GM20000 (cell line): ENCODE measurements around the gene FGD2.

ENCODE experiments used
- DNase-seq: peaks from one replicate; pipeline ENCODE4 v3.0.0; 2012; ENCODE audit warnings: low spot score
- TF ChIP-seq, protein P1 (sequence below): IDR thresholded peaks from 2 replicates; pipeline ENCODE4 v1.5.1; 2012; ENCODE audit warnings: mild to moderate bottlenecking, control low read depth; ENCODE audit errors: extremely low read depth, missing control alignments

FGD2 gene

DNA sequence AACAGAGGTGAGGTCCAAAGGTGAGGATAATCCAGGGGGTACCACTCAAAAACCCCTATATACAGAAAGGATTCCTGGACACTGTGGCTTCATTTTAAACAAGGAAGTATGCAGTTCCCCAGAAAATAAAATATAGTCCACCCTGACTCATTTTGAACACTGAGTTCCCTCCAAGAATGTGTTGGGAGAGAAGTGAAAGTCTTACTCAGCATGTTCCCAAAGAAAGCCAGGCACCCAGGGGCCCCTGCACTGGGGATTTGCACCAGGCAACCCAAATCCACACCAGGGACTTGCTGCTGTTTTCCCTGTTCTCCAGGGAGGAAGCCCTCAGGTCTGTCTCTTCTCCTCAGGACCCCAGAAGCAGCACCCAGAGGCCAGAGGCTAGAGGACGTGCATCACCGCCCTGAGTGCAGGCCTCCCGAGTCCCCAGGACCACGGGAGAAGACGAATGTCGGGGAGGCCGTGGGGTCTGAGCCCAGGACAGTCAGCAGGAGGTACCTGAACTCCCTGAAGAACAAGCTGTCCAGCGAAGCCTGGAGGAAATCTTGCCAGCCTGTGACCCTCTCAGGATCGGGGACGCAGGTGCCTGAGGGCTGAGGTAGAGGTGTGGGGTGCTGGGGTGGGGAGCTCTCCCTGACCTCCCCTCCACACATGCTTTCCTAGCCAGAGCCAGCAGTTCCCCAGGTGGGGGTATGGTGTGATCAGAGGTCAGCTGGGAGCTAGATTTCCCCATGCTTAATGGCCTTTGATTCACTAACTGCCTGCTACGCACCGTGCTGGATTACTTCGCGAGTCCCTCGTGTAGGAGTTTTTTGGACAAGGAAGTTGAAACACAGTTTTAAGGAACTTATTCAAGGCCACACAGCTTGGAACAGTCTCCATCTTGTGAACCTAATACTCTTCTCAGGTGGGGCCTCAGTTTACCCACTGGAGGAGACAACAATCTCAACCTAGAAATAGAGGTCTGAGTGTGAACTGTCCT, 3.3 kb downstream of the FGD2 start:
- DNase-seq, result no peak
- TF ChIP-seq, protein P1, sequence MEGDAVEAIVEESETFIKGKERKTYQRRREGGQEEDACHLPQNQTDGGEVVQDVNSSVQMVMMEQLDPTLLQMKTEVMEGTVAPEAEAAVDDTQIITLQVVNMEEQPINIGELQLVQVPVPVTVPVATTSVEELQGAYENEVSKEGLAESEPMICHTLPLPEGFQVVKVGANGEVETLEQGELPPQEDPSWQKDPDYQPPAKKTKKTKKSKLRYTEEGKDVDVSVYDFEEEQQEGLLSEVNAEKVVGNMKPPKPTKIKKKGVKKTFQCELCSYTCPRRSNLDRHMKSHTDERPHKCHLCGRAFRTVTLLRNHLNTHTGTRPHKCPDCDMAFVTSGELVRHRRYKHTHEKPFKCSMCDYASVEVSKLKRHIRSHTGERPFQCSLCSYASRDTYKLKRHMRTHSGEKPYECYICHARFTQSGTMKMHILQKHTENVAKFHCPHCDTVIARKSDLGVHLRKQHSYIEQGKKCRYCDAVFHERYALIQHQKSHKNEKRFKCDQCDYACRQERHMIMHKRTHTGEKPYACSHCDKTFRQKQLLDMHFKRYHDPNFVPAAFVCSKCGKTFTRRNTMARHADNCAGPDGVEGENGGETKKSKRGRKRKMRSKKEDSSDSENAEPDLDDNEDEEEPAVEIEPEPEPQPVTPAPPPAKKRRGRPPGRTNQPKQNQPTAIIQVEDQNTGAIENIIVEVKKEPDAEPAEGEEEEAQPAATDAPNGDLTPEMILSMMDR, result no peak

DNA sequence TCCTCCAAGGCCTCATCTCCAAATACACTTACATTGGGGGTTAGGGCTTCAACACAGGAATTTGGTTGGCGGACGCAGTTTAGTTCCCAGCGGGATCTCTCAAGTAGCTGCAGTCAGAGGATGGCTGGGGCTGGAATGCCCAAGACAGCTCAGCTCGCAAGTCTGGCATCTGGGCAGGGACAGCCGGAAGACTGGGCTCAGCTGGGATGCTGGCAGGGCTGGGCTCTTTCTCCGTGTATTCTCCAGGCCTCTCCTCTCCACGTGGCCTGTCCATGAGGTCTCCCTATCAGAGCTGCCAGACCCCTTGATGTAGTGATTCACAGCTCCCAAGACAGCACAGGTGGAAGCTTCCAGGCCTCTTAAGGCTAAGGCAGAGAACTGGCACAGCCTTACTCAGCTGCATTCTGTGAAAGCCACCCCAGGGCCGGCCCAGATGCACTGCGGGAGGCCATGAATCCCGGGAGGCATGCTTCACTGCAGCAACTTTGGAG, 5.0 kb downstream of the FGD2 start:
- DNase-seq, result no peak
- TF ChIP-seq, protein P1, result no peak

DNA sequence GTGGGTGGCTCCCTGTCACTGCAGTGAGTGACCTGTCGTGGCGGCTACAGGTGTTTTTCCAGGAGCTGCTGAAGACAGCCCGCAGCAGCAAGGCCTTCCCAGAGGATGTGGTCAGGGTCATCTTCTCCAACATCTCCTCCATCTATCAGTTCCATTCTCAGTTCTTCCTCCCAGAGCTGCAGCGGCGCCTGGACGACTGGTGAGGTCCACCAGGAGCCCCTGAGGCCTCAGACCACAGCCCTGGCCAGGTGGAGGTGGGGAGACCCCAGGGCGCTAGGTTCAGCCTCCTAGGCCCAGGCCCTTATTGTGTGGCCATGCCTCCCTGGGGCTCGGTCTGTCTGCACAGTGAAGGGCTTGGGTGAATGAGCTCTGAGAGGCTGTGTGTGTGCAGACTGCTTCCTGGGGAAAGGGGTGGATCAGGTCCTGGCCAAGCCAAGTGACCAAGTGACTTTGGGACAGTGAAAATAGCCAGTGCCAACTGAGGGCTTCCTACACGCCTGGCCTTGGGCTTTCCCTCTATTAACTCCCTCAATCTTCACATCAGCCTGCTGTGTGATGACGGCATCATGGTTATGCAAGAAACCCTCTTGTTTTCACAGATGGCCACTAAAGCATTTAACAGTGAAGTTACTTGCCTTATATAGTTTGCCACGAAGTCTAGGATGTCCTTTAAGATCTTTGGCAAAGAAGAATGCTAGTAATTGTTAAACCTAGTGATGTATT, 6.4 kb downstream of the FGD2 start:
- TF ChIP-seq, protein P1, result no peak
- no peak for DNase-seq

DNA sequence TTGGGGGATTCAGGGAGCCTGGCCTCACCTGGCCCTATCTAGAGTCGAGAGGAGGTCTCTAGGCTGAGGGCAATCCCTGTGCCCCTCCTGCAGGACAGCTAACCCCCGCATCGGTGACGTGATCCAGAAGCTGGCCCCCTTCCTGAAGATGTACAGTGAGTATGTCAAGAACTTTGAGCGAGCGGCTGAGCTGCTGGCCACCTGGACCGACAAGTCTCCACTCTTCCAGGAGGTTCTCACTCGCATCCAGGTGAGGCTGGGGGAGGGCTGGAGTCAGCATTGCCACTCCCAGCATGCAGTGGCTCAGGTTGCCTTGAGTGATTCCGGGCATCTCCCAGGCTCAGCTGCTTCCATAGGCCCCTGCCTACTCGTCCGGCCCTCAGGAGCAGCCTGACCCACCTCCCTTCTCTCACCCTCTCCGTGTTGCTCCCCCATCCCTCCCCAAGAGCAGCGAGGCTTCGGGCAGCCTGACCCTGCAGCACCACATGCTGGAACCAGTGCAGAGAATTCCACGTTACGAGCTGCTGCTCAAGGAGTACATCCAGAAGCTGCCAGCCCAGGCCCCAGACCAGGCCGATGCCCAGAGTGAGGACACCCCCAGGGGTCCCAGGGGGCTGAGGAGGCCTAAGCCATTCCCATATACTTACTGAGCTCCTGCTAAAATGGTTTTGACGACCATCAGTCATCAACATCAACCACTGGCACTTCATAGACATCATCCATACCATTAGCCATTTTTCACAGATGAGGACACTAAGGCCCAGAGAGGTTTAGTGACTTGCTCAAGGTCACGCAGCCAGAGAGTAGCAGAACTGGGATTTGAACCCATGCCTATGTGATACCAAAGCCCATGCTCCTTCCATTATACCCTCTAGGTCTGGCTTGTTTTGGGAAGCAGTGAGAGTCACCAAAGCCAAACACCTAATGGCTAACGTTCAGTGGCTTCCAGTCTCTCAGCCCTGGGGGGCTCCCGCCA, 8.3 kb downstream of the FGD2 start:
- TF ChIP-seq, protein P1, result no peak
- DNase-seq, result no peak

DNA sequence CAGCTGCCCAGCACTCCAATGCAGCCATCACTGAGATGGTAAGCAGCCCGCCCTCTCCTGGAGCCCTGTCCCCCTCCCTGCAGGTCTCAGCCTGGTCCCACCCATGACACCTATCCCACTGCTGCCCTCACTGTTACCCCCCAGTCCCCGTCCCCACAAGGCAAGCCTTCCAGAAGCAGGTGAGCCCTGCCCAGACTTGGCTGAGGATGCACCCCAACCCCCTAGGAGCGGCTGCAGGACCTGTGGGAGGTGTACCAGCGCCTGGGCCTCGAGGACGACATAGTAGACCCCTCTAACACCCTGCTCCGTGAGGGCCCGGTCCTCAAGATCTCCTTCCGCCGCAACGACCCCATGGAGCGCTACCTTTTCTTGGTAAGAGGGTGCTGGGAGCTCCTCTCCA, 9.2 kb downstream of the FGD2 start:
- TF ChIP-seq, protein P1, result no peak
- no peak for DNase-seq

DNA sequence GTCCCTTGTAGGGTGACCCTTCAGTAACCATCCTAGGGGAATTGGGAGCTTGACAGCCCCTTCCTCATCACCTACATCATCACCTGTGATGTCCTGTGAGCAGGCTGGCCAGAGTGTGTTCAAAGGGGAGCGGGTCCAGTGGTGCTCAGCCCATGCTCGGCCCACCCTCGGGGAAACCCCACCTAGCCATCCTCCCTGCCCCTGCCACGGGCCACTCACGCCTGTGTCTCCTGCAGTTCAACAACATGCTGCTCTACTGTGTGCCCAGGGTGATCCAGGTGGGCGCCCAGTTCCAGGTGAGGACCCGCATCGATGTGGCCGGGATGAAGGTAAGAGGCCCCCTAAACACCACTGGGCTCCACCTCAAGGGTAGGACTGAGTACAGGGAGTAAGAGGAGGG, 10.1 kb downstream of the FGD2 start:
- DNase-seq, result no peak
- TF ChIP-seq, protein P1, result no peak
